H1 (cell line): ENCODE measurements around the gene CA9. TPM values are rescaled to one million over a fixed set of nuclear protein-coding genes. Genes with fewer than 3 reads are reported as not detected.

Experiments used
- CTCF ChIA-PET: fragments of 300-600 bp; sonication (Branson Sonifier 250); formaldehyde crosslinking; loops from one replicate; lab custom pipeline; 2021; ENCODE audit not compliant: partially characterized antibody; lab: Charles Lee
- POLR2A ChIA-PET: fragments of 300-600 bp; sonication (Branson Sonifier 250); formaldehyde crosslinking; loops from one replicate; lab custom pipeline; 2021; ENCODE audit warnings: inconsistent platforms; ENCODE audit not compliant: partially characterized antibody; lab: Charles Lee
- DNase-seq, 2 experiments: peaks; one replicate each; pipeline versions ENCODE4 v3.0.0 to v3.0.0-alpha.2; 2010 to 2022; ENCODE audit warnings: low spot score in 2 of 2, low read depth in 1 of 2, mixed read lengths in 1 of 2
- FAIRE-seq: peaks from 2 replicates; lab custom pipeline; 2011; peaks lifted over from hg19 to GRCh38; lab: Jason Lieb, UNC
- H2AFZ ChIP-seq: 2 replicates; pipeline ENCODE4 v1.8.1; 2012; ENCODE audit warnings: low read length, inconsistent platforms
- H2AK5ac ChIP-seq: 2 replicates; pipeline ENCODE4 v1.6.1; 2013; ENCODE audit warnings: low read depth, low read length
- H2BK120ac ChIP-seq: replicated peaks from 2 replicates; pipeline ENCODE3; 2013; ENCODE audit warnings: low read depth, low read length, inconsistent platforms
- H2BK12ac ChIP-seq: 2 replicates; pipeline ENCODE4 v1.6.1; 2013; ENCODE audit warnings: low read depth, low read length
- H2BK15ac ChIP-seq: 2 replicates; pipeline ENCODE4 v1.6.1; 2013; ENCODE audit warnings: low read length
- H2BK20ac ChIP-seq: 2 replicates; pipeline ENCODE4 v1.6.1; 2013; ENCODE audit warnings: low read length
- H2BK5ac ChIP-seq: 2 replicates; pipeline ENCODE4 v1.6.1; 2013; ENCODE audit warnings: low read depth, low read length
- H3K14ac ChIP-seq: 2 replicates; pipeline ENCODE4 v1.6.1; 2013; ENCODE audit warnings: inconsistent platforms; ENCODE audit not compliant: insufficient read length
- H3K18ac ChIP-seq: 2 replicates; pipeline ENCODE4 v1.6.1; 2013; ENCODE audit warnings: low read length; ENCODE audit errors: extremely low read depth
- H3K23ac ChIP-seq: 2 replicates; pipeline ENCODE4 v1.6.1; 2013; ENCODE audit warnings: inconsistent platforms; ENCODE audit not compliant: insufficient read length
- H3K23me2 ChIP-seq: 2 replicates; pipeline ENCODE4 v1.6.1; 2013; ENCODE audit warnings: low read depth, low read length
- H3K27ac ChIP-seq: 2 replicates; pipeline ENCODE4 v1.6.1; 2011; ENCODE audit warnings: low read depth, low read length, inconsistent platforms
- H3K27me3 ChIP-seq, 4 experiments: replicated peaks in 1 of 4; 1 replicate in 1 of 4; 2 replicates in 3 of 4; pipeline versions ENCODE4 v1.6.1 to v1.8.1; 2011 to 2013; ENCODE audit warnings: low read length in 3 of 4, mild to moderate bottlenecking in 3 of 4, inconsistent platforms in 2 of 4, mixed read lengths in 2 of 4, moderate library complexity in 1 of 4; ENCODE audit not compliant: control insufficient read depth in 3 of 4, insufficient read depth in 3 of 4; ENCODE audit errors: extremely low read depth in 1 of 4
- H3K36me3 ChIP-seq, 4 experiments: 2 replicates each; pipeline versions ENCODE4 v1.6.1 to v1.8.1; 2011 to 2013; ENCODE audit warnings: mild to moderate bottlenecking in 4 of 4, low read length in 3 of 4, moderate library complexity in 2 of 4, control low read depth in 1 of 4, inconsistent platforms in 1 of 4; ENCODE audit not compliant: insufficient read depth in 4 of 4, control insufficient read depth in 2 of 4
- H3K4ac ChIP-seq: replicated peaks from 2 replicates; pipeline ENCODE3; 2013; ENCODE audit warnings: low read length, low read depth, mixed read lengths, inconsistent platforms; ENCODE audit not compliant: insufficient read length
- H3K4me1 ChIP-seq, 4 experiments: replicated peaks in 1 of 4; 1 replicate in 1 of 4; 2 replicates in 3 of 4; pipeline versions ENCODE4 v1.6.1 to v1.8.1; 2011 to 2013; ENCODE audit warnings: low read length in 3 of 4, inconsistent platforms in 2 of 4, mixed read lengths in 1 of 4; ENCODE audit not compliant: insufficient read depth in 4 of 4, control insufficient read depth in 3 of 4
- H3K4me2 ChIP-seq, 2 experiments: 2 replicates each; pipeline versions ENCODE4 v1.6.1 to v1.8.1; 2011 to 2013; ENCODE audit warnings: low read depth in 2 of 2, low read length in 2 of 2, control low read depth in 1 of 2, inconsistent platforms in 1 of 2, mild to moderate bottlenecking in 1 of 2; ENCODE audit not compliant: insufficient read depth in 1 of 2
- H3K4me3 ChIP-seq, 4 experiments: fragments of 200-600, 300-600 bp in 1 of 4; sonication (generic), shearing (Covaris generic), sonication (Bioruptor Twin) in 1 of 4; 2 replicates each; pipeline versions ENCODE4 v1.5.1 to v1.8.1; 2011 to 2016; ENCODE audit warnings: low read length in 4 of 4, low read depth in 3 of 4, control low read depth in 2 of 4, inconsistent platforms in 2 of 4, mild to moderate bottlenecking in 2 of 4, mixed read lengths in 1 of 4, moderate library complexity in 1 of 4; ENCODE audit not compliant: insufficient read depth in 2 of 4; ENCODE audit errors: extremely low read depth in 1 of 4
- H3K56ac ChIP-seq: replicated peaks from 2 replicates; pipeline ENCODE3; 2013; ENCODE audit warnings: low read depth, mild to moderate bottlenecking, mixed read lengths, low read length, inconsistent platforms; ENCODE audit not compliant: insufficient read length
- H3K79me1 ChIP-seq: 2 replicates; pipeline ENCODE4 v1.6.1; 2013; ENCODE audit warnings: low read depth, low read length, control low read depth
- H3K79me2 ChIP-seq, 2 experiments: 2 replicates each; pipeline versions ENCODE4 v1.6.1 to v1.8.1; 2012 to 2013; ENCODE audit warnings: low read length in 2 of 2, mild to moderate bottlenecking in 2 of 2, inconsistent platforms in 1 of 2; ENCODE audit not compliant: insufficient read depth in 2 of 2, control insufficient read depth in 1 of 2
- H3K9ac ChIP-seq, 4 experiments: replicated peaks in 1 of 4; 1 replicate in 1 of 4; 2 replicates in 3 of 4; pipeline versions ENCODE4 v1.6.1 to v1.8.1; 2011 to 2013; ENCODE audit warnings: low read depth in 3 of 4, low read length in 3 of 4, control low read depth in 2 of 4, mild to moderate bottlenecking in 2 of 4, moderate library complexity in 2 of 4, inconsistent platforms in 1 of 4; ENCODE audit errors: extremely low read depth in 1 of 4
- H3K9me3 ChIP-seq, 2 experiments: 2 replicates each; pipeline versions ENCODE4 v1.6.1 to v1.8.1; 2012 to 2013; ENCODE audit warnings: mild to moderate bottlenecking in 2 of 2, moderate library complexity in 2 of 2, control low read depth in 1 of 2, inconsistent platforms in 1 of 2, low read depth in 1 of 2, low read length in 1 of 2, mixed read lengths in 1 of 2; ENCODE audit not compliant: insufficient read depth in 2 of 2
- H4K20me1 ChIP-seq, 2 experiments: replicated peaks in 1 of 2; 2 replicates each; pipeline versions ENCODE3 to v1.8.1; 2011 to 2013; ENCODE audit warnings: inconsistent platforms in 2 of 2, low read length in 2 of 2, mild to moderate bottlenecking in 1 of 2; ENCODE audit not compliant: insufficient read depth in 2 of 2, control insufficient read depth in 1 of 2
- H4K5ac ChIP-seq: 2 replicates; pipeline ENCODE4 v1.6.1; 2013; ENCODE audit warnings: low read length, low read depth, mixed read lengths, inconsistent platforms; ENCODE audit not compliant: insufficient read length
- H4K8ac ChIP-seq: 2 replicates; pipeline ENCODE4 v1.8.0; 2013; ENCODE audit warnings: mild to moderate bottlenecking, moderate library complexity, low read length, inconsistent platforms; ENCODE audit not compliant: insufficient read depth; ENCODE audit errors: extremely low read depth
- H4K91ac ChIP-seq: replicated peaks from 2 replicates; pipeline ENCODE3; 2013; ENCODE audit warnings: low read length, mixed read lengths, inconsistent platforms; ENCODE audit not compliant: insufficient read length
- CBX8 ChIP-seq: fragments of 300-800, 300-1000 bp; sonication (generic); IDR thresholded peaks from 2 replicates; pipeline ENCODE4 v1.7.1; 2016; ENCODE audit warnings: low read depth, low read length, borderline replicate concordance
- CTCF ChIP-seq, 3 experiments: IDR thresholded peaks; 1 replicate in 2 of 3; 2 replicates in 1 of 3; pipeline versions ENCODE4 v1.5.1 to v1.6.1; 2011; ENCODE audit warnings: low read length in 3 of 3, mild to moderate bottlenecking in 3 of 3, inconsistent platforms in 2 of 3, low read depth in 1 of 3, moderate library complexity in 1 of 3; ENCODE audit not compliant: insufficient read depth in 1 of 3; ENCODE audit errors: control extremely low read depth in 1 of 3
- HDAC2 ChIP-seq, 2 experiments: fragments of 300-600 bp in 1 of 2; sonication (generic) in 1 of 2; IDR thresholded peaks; 2 replicates each; pipeline ENCODE4 v1.6.1; 2011 to 2012; ENCODE audit warnings: low read depth in 2 of 2, low read length in 2 of 2, mild to moderate bottlenecking in 2 of 2, moderate library complexity in 2 of 2, borderline replicate concordance in 1 of 2, inconsistent platforms in 1 of 2
- KDM4A ChIP-seq: IDR thresholded peaks from one replicate; pipeline ENCODE4 v1.7.1; 2012; ENCODE audit warnings: low read depth, mild to moderate bottlenecking, moderate library complexity, low read length, inconsistent platforms; ENCODE audit not compliant: severe bottlenecking
- KDM5A ChIP-seq: fragments of 200-600 bp; IDR thresholded peaks from 2 replicates; pipeline ENCODE4 v1.7.1; 2012; ENCODE audit warnings: mild to moderate bottlenecking, low read length, inconsistent platforms, mixed read lengths
- MAX ChIP-seq: IDR thresholded peaks from 2 replicates; pipeline ENCODE4 v1.6.1; 2012; ENCODE audit warnings: inconsistent platforms
- POLR2AphosphoS5 ChIP-seq: IDR thresholded peaks from 2 replicates; pipeline ENCODE4 v1.6.1; 2011; ENCODE audit warnings: low read depth, low read length
- SP1 ChIP-seq: IDR thresholded peaks from 2 replicates; pipeline ENCODE4 v1.6.1; 2011; ENCODE audit warnings: low read depth, low read length
- TBP ChIP-seq: IDR thresholded peaks from 2 replicates; pipeline ENCODE4 v1.6.1; 2011; ENCODE audit warnings: low read depth, low read length, improper control_type of control experiment
- WGBS, 2 experiments: shearing (Covaris generic) in 1 of 2; methylation state at CpG; one replicate each; pipeline versions ENCODE4 v1.1.6 to v1.1.7; 2013 to 2015; ENCODE audit warnings: low lambda C conversion rate in 2 of 2, mixed read lengths in 2 of 2, inconsistent platforms in 1 of 2, low coverage in 1 of 2, missing lambda C conversion rate in 1 of 2; ENCODE audit not compliant: insufficient replicate concordance in 2 of 2, insufficient coverage in 1 of 2, insufficient read length in 1 of 2; ENCODE audit errors: extremely low coverage in 1 of 2, missing lambda C conversion rate in 1 of 2; 5-methylcytosine and 5-hydroxymethylcytosine counted together
- polyA plus RNA-seq, 7 experiments: library from polyadenylated mRNA; depleted of rRNA in 3 of 7; stranded (reverse) in 5 of 7; unstranded in 2 of 7; fragments of >200 nt in 5 of 7; fragments of 200-250 nt in 2 of 7; gene quantifications; 1 replicate in 5 of 7; 2 replicates in 1 of 7; 4 replicates in 1 of 7; pipeline versions ENCODE4 v1.2.1 to v1.2.3, GENCODE V29; 2011 to 2013; ENCODE audit warnings: missing spikeins in 2 of 7, mixed read lengths in 2 of 7
- total RNA-seq: library from RNA; stranded (reverse); fragmentation: NEBNext Ultra II Directional; extraction: Animal tissue kit (Norgen Biotek cat#: 25700); gene quantifications from 2 replicates; pipeline ENCODE4 v1.2.1, GENCODE V29; 2021

CA9 gene
- total and polyA plus RNA-seq, 2 of the 8 experiments (the other 6 are each of a cell fraction or from before 2014, with no cell fraction given), result 1.3 to 1.8 TPM

GRCh38 chr9:35714579-35715252, 41.0 kb downstream of the CA9 start:
- no peak overlapping the region for H4K91ac ChIP-seq
- CTCF ChIA-PET, result interaction anchor here (1.5 to 13.8 kb wide), 5 partner anchors 10 to 103 kb away, joined by 4 to 199 read pairs (median 90); partner anchors contain the start of genes ARHGEF39, CCDC107, CREB3 and RMRP
- H3K4ac ChIP-seq, result no peak overlapping the region
- FAIRE-seq (no peak), DNase-seq (no peak)
- no peak overlapping the region for H3K18ac ChIP-seq
- no peak overlapping the region for H2BK5ac ChIP-seq
- H3K36me3 ChIP-seq, result peaks cover 28 to 89% (median 64%) of the 10 kb centered on the region in 4 experiments; a peak in 7 of 8 replicates
- 94% methylated on average over 13 of the region's 13 CpGs; no CpG with 5 or more reads in 1 of the 2 experiments for WGBS, 2 experiments
- no peaks in the 10 kb centered on the region for H3K79me2 ChIP-seq
- no peak overlapping the region for H2BK20ac ChIP-seq
- H3K9ac ChIP-seq, result no peak overlapping the region
- no peaks in the 10 kb centered on the region for H3K27me3 ChIP-seq
- H3K4me2 ChIP-seq, result no peak overlapping the region
- no peak overlapping the region for H3K23ac ChIP-seq
- peaks cover 0 to 5% of the 10 kb centered on the region in 2 experiments for H4K20me1 ChIP-seq
- H2BK12ac ChIP-seq, result no peak overlapping the region
- no peak overlapping the region for H3K56ac ChIP-seq
- H4K8ac ChIP-seq, result no peak overlapping the region
- H2BK120ac ChIP-seq, result no peak overlapping the region
- no peaks in the 10 kb centered on the region for H3K23me2 ChIP-seq
- no peak overlapping the region for H3K4me3 ChIP-seq
- no peaks in the 10 kb centered on the region for H3K4me1 ChIP-seq
- no peaks in the 10 kb centered on the region for H3K9me3 ChIP-seq
- no peak overlapping the region for H2BK15ac ChIP-seq
- peaks cover 3% of the 10 kb centered on the region; the same call in 1 of the 2 replicates for H3K79me1 ChIP-seq
- no peak overlapping the region; the same call in 1 of the 2 replicates for H3K27ac ChIP-seq
- POLR2A ChIA-PET, result interaction anchor here (1.0 to 10.5 kb wide), 4 partner anchors 13 to 35 kb away, joined by 3 to 51 read pairs (median 3); partner anchors contain the start of genes GBA2 and RGP1
- no peak overlapping the region for H3K14ac ChIP-seq
- H2AFZ ChIP-seq, result no peak overlapping the region
- no peak overlapping the region for H4K5ac ChIP-seq
- H2AK5ac ChIP-seq, result no peak overlapping the region
- no peak for TF ChIP-seq HDAC2 (IDR thresholded peaks at IDR 0.05; ENCODE audit: borderline replicate concordance in 1 of 2, low read depth in 2 of 2, low read length in 2 of 2)
- no peak for TF ChIP-seq MAX
- TF ChIP-seq KDM5A, result no peak
- no peak for TF ChIP-seq CBX8
- TF ChIP-seq POLR2AphosphoS5, result no peak
- TF ChIP-seq TBP, result no peak
- no peak for TF ChIP-seq KDM4A
- no peak for TF ChIP-seq CTCF (IDR thresholded peaks at IDR 0.05; ENCODE audit: control extremely low read depth in 1 of 3, insufficient read depth in 1 of 3, low read depth in 1 of 3, low read length in 3 of 3)
- TF ChIP-seq SP1, result no peak
